ENCODE data around the gene MNT.

MNT gene

GRCh38 chr17:2435862-2436261, 35.0 kb upstream of the MNT start:
- H3K27ac ChIP-seq (replicated peaks) = no peak overlapping the region

GRCh38 chr17:2435181-2435741, 34.4 kb upstream of the MNT start:
- TF ChIP-seq SPI1 (IDR thresholded peaks at IDR 0.05; ENCODE audit: borderline replicate concordance, low read depth) (no peak), CTCF (IDR thresholded peaks at IDR 0.05; ENCODE audit: insufficient read depth, low read length) (no peak)
- no peak overlapping the region for H3K4me3 ChIP-seq (replicated peaks; ENCODE audit: insufficient read depth, low read length)

More at GRCh38 chr17:2435862-2436261, 35.0 kb upstream of the MNT start:
- Histone ChIP-seq H3K4me3 (replicated peaks; ENCODE audit: insufficient read depth, low read length) (no peak overlapping the region), H3K27me3 (ENCODE audit: insufficient read depth, poor library complexity, severe bottlenecking) (no peaks in the 10 kb centered on the region)
- DNase-seq (ENCODE audit: low read depth in 1 of 2, low spot score in 1 of 2) = no peak
- TF ChIP-seq POLR2AphosphoS5 (IDR thresholded peaks at IDR 0.05; ENCODE audit: low read depth) (no peak), SPI1 (IDR thresholded peaks at IDR 0.05; ENCODE audit: borderline replicate concordance, low read depth) (no peak), CTCF (IDR thresholded peaks at IDR 0.05; ENCODE audit: insufficient read depth, low read length) (no peak), REST (IDR thresholded peaks at IDR 0.05; ENCODE audit: insufficient replicate concordance, low read depth) (no peak), GABPA (IDR thresholded peaks at IDR 0.05; ENCODE audit: low read depth) (no peak)

GRCh38 chr17:2433696-2434095, 32.8 kb upstream of the MNT start:
- Histone ChIP-seq H3K4me3 (replicated peaks; ENCODE audit: insufficient read depth, low read length) (no peak overlapping the region), H3K27ac (replicated peaks) (no peak overlapping the region), H3K27me3 (ENCODE audit: insufficient read depth, poor library complexity, severe bottlenecking) (no peaks in the 10 kb centered on the region)
- TF ChIP-seq REST (IDR thresholded peaks at IDR 0.05; ENCODE audit: insufficient replicate concordance, low read depth) (no peak), SPI1 (IDR thresholded peaks at IDR 0.05; ENCODE audit: borderline replicate concordance, low read depth) (no peak), CTCF (IDR thresholded peaks at IDR 0.05; ENCODE audit: insufficient read depth, low read length) (no peak), GABPA (IDR thresholded peaks at IDR 0.05; ENCODE audit: low read depth) (no peak)
- no peak for DNase-seq (ENCODE audit: low read depth in 1 of 2, low spot score in 1 of 2)

More at GRCh38 chr17:2435181-2435741, 34.4 kb upstream of the MNT start:
- no peak for DNase-seq (ENCODE audit: low read depth in 1 of 2, low spot score in 1 of 2)
- H3K27me3 ChIP-seq (ENCODE audit: insufficient read depth, poor library complexity, severe bottlenecking) = no peaks in the 10 kb centered on the region
- no peak overlapping the region for H3K27ac ChIP-seq (replicated peaks)

- TF ChIP-seq CTCF (IDR thresholded peaks at IDR 0.05; ENCODE audit: insufficient read depth, low read length) = no peak
- no peak for TF ChIP-seq GABPA (IDR thresholded peaks at IDR 0.05; ENCODE audit: low read depth)
- no peak for TF ChIP-seq POLR2AphosphoS5 (IDR thresholded peaks at IDR 0.05; ENCODE audit: low read depth)
- TF ChIP-seq SPI1 (IDR thresholded peaks at IDR 0.05; ENCODE audit: borderline replicate concordance, low read depth) = no peak
- no peak for TF ChIP-seq REST (IDR thresholded peaks at IDR 0.05; ENCODE audit: insufficient replicate concordance, low read depth)
- Histone ChIP-seq H3K4me3 (replicated peaks; ENCODE audit: insufficient read depth, low read length) (no peak overlapping the region), H3K27ac (replicated peaks) (no peak overlapping the region), H3K27me3 (ENCODE audit: insufficient read depth, poor library complexity, severe bottlenecking) (no peaks in the 10 kb centered on the region)
- DNase-seq (ENCODE audit: low read depth in 1 of 2, low spot score in 1 of 2) = no peak
Measured at GRCh38 chr17:2427910-2428309, 27.1 kb upstream of the MNT start.
